ENCODE measurements around the gene CPED1. TPM values are rescaled to one million over a fixed set of nuclear protein-coding genes. Genes with fewer than 3 reads are reported as not detected.

Gene CPED1
- total RNA-seq, 4 donors from 2014 or later: 7.4 to 19.6 (median 11.4) TPM

GRCh38 chr7:120984406-120984805 lies 4.1 kb upstream of the CPED1 start:
- no peak for DNase-seq
- no peaks in the 10 kb centered on the region for H3K36me3 ChIP-seq

GRCh38 chr7:120985130-120985758 lies 3.3 kb upstream of the CPED1 start:
- DNase-seq: no peak
- Histone ChIP-seq H3K9me3 (no peaks in the 10 kb centered on the region), H3K36me3 (no peaks in the 10 kb centered on the region), H3K4me1 (peaks cover 0 to 4% of the 10 kb centered on the region in 2 donors), H3K27ac (no peak overlapping the region), H3K27me3 (no peaks in the 10 kb centered on the region), H3K4me3 (replicated peaks in 1 of 3) (no peak overlapping the region)
- TF ChIP-seq POLR2A (IDR thresholded peaks at IDR 0.05) (no peak), CTCF (IDR thresholded peaks at IDR 0.05) (no peak)
- WGBS, 2 donors: 50 to 62% methylated on average over 2 of the region's 2 CpGs
- intact Hi-C loops (cut with DNase I): loop anchor here (5.0 kb wide), 2 partner anchors 97 to 122 kb away; no protein-coding TSS in a partner anchor

More at GRCh38 chr7:120984406-120984805, 4.1 kb upstream of the CPED1 start:
- Histone ChIP-seq H3K4me3 (replicated peaks in 1 of 3) (no peak overlapping the region), H3K27me3 (no peaks in the 10 kb centered on the region), H3K4me1 (peaks cover 0 to 4% of the 10 kb centered on the region in 2 donors), H3K27ac (no peak overlapping the region), H3K9me3 (no peaks in the 10 kb centered on the region)
- no peak for TF ChIP-seq POLR2A (IDR thresholded peaks at IDR 0.05)
- no peak for TF ChIP-seq CTCF (IDR thresholded peaks at IDR 0.05)
- WGBS, 2 donors: 95 to 100% methylated on average over 3 of the region's 3 CpGs
- intact Hi-C loops (cut with DNase I): no loop called here

- 89 to 93% methylated on average over 2 of the region's 2 CpGs for WGBS, 2 donors
- Histone ChIP-seq H3K9me3 (no peaks in the 10 kb centered on the region), H3K27ac (no peak overlapping the region), H3K27me3 (no peaks in the 10 kb centered on the region), H3K36me3 (no peaks in the 10 kb centered on the region), H3K4me1 (peaks cover 0 to 4% of the 10 kb centered on the region in 2 donors), H3K4me3 (replicated peaks in 1 of 3) (no peak overlapping the region)
- TF ChIP-seq CTCF (IDR thresholded peaks at IDR 0.05): no peak
- no peak for TF ChIP-seq POLR2A (IDR thresholded peaks at IDR 0.05)
- DNase-seq: no peak
- intact Hi-C loops (cut with DNase I): loop anchor here (5.0 kb wide), 2 partner anchors 96 to 121 kb away; no protein-coding TSS in a partner anchor
Observed at GRCh38 chr7:120985839-120986238, 2.7 kb upstream of the CPED1 start.

- 83 to 93% methylated on average over 2 of the region's 2 CpGs for WGBS, 2 donors
- H3K9me3 ChIP-seq: no peaks in the 10 kb centered on the region
- H3K36me3 ChIP-seq: no peaks in the 10 kb centered on the region
- H3K27ac ChIP-seq: no peak overlapping the region
- intact Hi-C loops (cut with DNase I): loop anchor here (5.0 kb wide), 2 partner anchors 96 to 121 kb away; no protein-coding TSS in a partner anchor
- DNase-seq: no peak
- H3K4me3 ChIP-seq (replicated peaks in 1 of 3): no peak overlapping the region
- peaks cover 0 to 4% of the 10 kb centered on the region in 2 donors for H3K4me1 ChIP-seq
- TF ChIP-seq POLR2A (IDR thresholded peaks at IDR 0.05): no peak
- no peaks in the 10 kb centered on the region for H3K27me3 ChIP-seq
Observed at GRCh38 chr7:120986650-120987049, 1.9 kb upstream of the CPED1 start.

GRCh38 chr7:120987280-120987679 lies 1.2 kb upstream of the CPED1 start:
- intact Hi-C loops (cut with DNase I): loop anchor here (5.0 kb wide), 2 partner anchors 95 to 120 kb away; no protein-coding TSS in a partner anchor
- Histone ChIP-seq H3K27ac (peak overlapping the region in 1 of 3 donors; percentile 74), H3K4me3 (replicated peaks in 1 of 3) (no peak overlapping the region), H3K4me1 (peaks cover 0 to 4% of the 10 kb centered on the region in 2 donors), H3K9me3 (no peaks in the 10 kb centered on the region), H3K36me3 (no peaks in the 10 kb centered on the region), H3K27me3 (no peaks in the 10 kb centered on the region)
- WGBS, 2 donors: 1 to 3% methylated on average over 3 of the region's 3 CpGs
- DNase-seq: no peak
- TF ChIP-seq POLR2A (IDR thresholded peaks at IDR 0.05) (no peak), CTCF (IDR thresholded peaks at IDR 0.05) (no peak)
